Breast epithelium (tissue), 4 donors: Measurements from ENCODE around the gene TTLL10. TPM values are rescaled to one million over a fixed set of nuclear protein-coding genes. Genes with fewer than 3 reads are reported as not detected.
A peak's percentile ranks its signal among the peaks of the same experiment; 100 is the strongest.

ENCODE experiments used
- DNase-seq, 2 donors: peaks; one replicate each; pipeline ENCODE4 v3.0.0-alpha.2; 2019; ENCODE audit warnings: low spot score in 2 of 2
- H3K27ac ChIP-seq, 2 donors: fragments of 200-600 bp; sonication (generic) in 1 of 2; one replicate each; pipeline ENCODE4 v1.5.1; 2016 to 2019; ENCODE audit warnings: mild to moderate bottlenecking in 1 of 2
- H3K27me3 ChIP-seq, 2 donors: fragments of 200-600 bp; sonication (generic) in 1 of 2; one replicate each; pipeline versions ENCODE4 v1.5.1 to v1.6.0; 2017 to 2019; ENCODE audit warnings: control low read depth in 1 of 2, mild to moderate bottlenecking in 1 of 2
- H3K36me3 ChIP-seq: fragments of 200-600 bp; one replicate; pipeline ENCODE4 v1.5.1; 2019
- H3K4me1 ChIP-seq, 2 donors: fragments of 200-600 bp; sonication (generic); one replicate each; pipeline ENCODE4 v1.5.1; 2016 to 2019; ENCODE audit warnings: control low read depth in 1 of 2
- H3K4me3 ChIP-seq, 3 donors: fragments of 200-600 bp; sonication (generic); 1 replicate in 2 of 3; 2 replicates in 1 of 3; pipeline ENCODE4 v1.5.1; 2016 to 2019; ENCODE audit warnings: mild to moderate bottlenecking in 3 of 3, moderate library complexity in 2 of 3
- H3K9me3 ChIP-seq, 2 donors: fragments of 200-600 bp; sonication (generic) in 1 of 2; one replicate each; pipeline ENCODE4 v1.5.1; 2016 to 2019; ENCODE audit warnings: control low read depth in 1 of 2
- POLR2A ChIP-seq: fragments of 450-650 bp; IDR thresholded peaks from one replicate; pipeline ENCODE4 v1.6.1; 2016; ENCODE audit warnings: antibody characterized with exemption, mild to moderate bottlenecking, moderate library complexity
- POLR2AphosphoS5 ChIP-seq, 3 donors: sonication (generic); formaldehyde crosslinking; IDR thresholded peaks; one replicate each; pipeline ENCODE4 v1.6.1; 2017; ENCODE audit warnings: antibody characterized with exemption in 3 of 3
- intact Hi-C: fragments of 100-400 bp; cut with DNase I; formaldehyde crosslinking; loops from one replicate; pipeline ENCODE4 v1.15.1; 2023; ENCODE audit warnings: low total_unique reads
- total RNA-seq, 3 donors: library from RNA; depleted of rRNA; stranded (reverse); fragments of >200 nt; gene quantifications; one replicate each; pipeline ENCODE4 v1.1.0, GENCODE V29; 2016
- TF ChIP-seq, protein P1 (sequence below), 3 donors: fragments of 450-650 bp; IDR thresholded peaks; one replicate each; pipeline ENCODE4 v1.5.1; 2016 to 2017; ENCODE audit warnings: antibody characterized with exemption in 3 of 3, mild to moderate bottlenecking in 3 of 3, moderate library complexity in 3 of 3

The TTLL10 gene
- total RNA-seq, 3 donors from 2014 or later, result 0.15 to 0.33 (median 0.16) TPM

DNA sequence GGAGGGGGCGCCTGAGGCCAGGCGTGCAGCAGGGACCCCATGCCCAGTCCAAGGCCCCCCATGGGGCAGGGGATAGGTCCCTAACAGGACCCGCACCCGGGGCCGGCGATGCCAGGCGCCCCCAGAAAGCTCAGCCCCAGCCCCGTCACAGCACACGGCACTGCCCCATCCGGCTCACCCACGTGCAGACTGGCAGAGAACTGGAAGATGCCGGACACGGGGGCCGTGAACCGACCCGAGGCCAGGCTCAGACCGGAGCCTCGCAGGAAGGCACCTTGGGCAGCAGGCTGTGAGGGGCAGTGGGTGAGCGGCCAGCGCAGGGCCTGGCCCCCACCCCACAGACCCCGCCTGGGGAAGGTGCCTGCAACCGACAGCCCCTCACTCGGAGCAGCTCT lies 69.6 kb downstream of the TTLL10 start:
- H3K4me3 ChIP-seq, result no peak overlapping the region
- H3K27me3 ChIP-seq, result peaks cover 15 to 43% of the 10 kb centered on the region in 2 donors
- H3K27ac ChIP-seq, result no peak overlapping the region
- H3K9me3 ChIP-seq, result no peaks in the 10 kb centered on the region
- H3K36me3 ChIP-seq, result no peaks in the 10 kb centered on the region
- no peak for TF ChIP-seq POLR2AphosphoS5 (IDR thresholded peaks at IDR 0.05)
- H3K4me1 ChIP-seq, result peaks cover 0 to 15% of the 10 kb centered on the region in 2 donors
- intact Hi-C loops, result no loop called here
- DNase-seq, result no peak

DNA sequence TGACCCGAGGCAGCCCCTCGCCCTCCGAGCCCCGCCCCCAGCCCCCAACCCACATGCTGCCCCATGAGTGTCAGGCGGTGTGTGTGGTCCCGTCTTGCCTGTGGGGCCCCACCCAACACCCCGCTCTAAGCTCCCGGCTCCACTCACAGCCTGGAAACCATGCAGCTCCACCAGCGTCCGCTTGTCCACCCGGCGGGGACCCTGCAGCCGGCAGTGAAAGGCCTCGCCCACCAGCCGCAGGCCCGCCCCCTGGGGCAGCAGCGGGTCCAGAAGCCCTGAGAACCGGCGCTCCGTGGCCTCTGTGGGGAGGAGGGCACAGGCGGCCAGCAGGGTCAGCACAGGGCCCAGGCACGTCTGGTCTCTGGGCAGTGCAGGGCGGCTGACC lies 70.1 kb downstream of the TTLL10 start:
- Histone ChIP-seq H3K4me1 (peaks cover 0 to 15% of the 10 kb centered on the region in 2 donors), H3K27me3 (peaks cover 15 to 39% of the 10 kb centered on the region in 2 donors), H3K4me3 (no peak overlapping the region), H3K36me3 (no peaks in the 10 kb centered on the region), H3K27ac (no peak overlapping the region), H3K9me3 (no peaks in the 10 kb centered on the region)
- DNase-seq, result no peak
- TF ChIP-seq, protein P1, sequence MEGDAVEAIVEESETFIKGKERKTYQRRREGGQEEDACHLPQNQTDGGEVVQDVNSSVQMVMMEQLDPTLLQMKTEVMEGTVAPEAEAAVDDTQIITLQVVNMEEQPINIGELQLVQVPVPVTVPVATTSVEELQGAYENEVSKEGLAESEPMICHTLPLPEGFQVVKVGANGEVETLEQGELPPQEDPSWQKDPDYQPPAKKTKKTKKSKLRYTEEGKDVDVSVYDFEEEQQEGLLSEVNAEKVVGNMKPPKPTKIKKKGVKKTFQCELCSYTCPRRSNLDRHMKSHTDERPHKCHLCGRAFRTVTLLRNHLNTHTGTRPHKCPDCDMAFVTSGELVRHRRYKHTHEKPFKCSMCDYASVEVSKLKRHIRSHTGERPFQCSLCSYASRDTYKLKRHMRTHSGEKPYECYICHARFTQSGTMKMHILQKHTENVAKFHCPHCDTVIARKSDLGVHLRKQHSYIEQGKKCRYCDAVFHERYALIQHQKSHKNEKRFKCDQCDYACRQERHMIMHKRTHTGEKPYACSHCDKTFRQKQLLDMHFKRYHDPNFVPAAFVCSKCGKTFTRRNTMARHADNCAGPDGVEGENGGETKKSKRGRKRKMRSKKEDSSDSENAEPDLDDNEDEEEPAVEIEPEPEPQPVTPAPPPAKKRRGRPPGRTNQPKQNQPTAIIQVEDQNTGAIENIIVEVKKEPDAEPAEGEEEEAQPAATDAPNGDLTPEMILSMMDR (IDR thresholded peaks at IDR 0.05), result no peak
- TF ChIP-seq POLR2A (no peak), POLR2AphosphoS5 (IDR thresholded peaks at IDR 0.05) (no peak)
- intact Hi-C loops, result no loop called here

DNA sequence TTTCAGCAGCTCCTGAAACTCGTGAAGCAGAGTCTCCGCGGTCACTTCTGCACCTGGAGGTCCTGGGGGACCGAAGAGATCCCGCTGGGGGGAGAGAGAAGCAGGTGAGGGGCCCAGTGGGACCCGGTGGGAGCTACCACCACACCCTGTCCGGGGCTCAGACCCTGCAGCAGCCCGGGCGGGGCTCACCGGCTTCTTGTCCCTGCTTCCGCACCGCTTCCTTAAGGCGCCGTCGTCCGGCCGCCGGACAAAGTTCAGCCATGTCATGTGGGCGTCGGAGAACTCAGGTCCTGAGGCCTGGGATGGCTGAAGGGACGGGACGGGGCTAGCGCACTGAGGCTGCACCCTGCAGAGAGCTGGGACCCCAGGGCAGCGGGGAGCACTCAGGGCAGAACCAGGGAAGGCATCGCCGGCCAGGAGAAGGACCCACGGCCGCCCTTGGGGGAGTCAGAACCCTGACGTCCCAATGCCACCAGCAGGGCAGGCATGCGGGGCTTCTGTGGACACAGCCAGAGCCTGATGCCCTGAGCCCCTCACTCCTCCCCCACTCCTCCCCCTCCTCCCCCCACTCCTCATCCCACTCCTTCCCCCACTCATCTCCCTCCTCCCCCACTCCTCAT lies 70.6 kb downstream of the TTLL10 start:
- no peak overlapping the region for H3K27ac ChIP-seq
- no peak overlapping the region for H3K4me3 ChIP-seq
- H3K27me3 ChIP-seq, result peaks cover 11 to 35% of the 10 kb centered on the region in 2 donors
- H3K36me3 ChIP-seq, result no peaks in the 10 kb centered on the region
- H3K9me3 ChIP-seq, result no peaks in the 10 kb centered on the region
- peaks cover 0 to 14% of the 10 kb centered on the region in 2 donors for H3K4me1 ChIP-seq
- intact Hi-C loops, result no loop called here
- DNase-seq, result no peak
- no peak for TF ChIP-seq POLR2AphosphoS5 (IDR thresholded peaks at IDR 0.05)
- TF ChIP-seq POLR2A, result no peak
- TF ChIP-seq, protein P1 (IDR thresholded peaks at IDR 0.05), result no peak

DNA sequence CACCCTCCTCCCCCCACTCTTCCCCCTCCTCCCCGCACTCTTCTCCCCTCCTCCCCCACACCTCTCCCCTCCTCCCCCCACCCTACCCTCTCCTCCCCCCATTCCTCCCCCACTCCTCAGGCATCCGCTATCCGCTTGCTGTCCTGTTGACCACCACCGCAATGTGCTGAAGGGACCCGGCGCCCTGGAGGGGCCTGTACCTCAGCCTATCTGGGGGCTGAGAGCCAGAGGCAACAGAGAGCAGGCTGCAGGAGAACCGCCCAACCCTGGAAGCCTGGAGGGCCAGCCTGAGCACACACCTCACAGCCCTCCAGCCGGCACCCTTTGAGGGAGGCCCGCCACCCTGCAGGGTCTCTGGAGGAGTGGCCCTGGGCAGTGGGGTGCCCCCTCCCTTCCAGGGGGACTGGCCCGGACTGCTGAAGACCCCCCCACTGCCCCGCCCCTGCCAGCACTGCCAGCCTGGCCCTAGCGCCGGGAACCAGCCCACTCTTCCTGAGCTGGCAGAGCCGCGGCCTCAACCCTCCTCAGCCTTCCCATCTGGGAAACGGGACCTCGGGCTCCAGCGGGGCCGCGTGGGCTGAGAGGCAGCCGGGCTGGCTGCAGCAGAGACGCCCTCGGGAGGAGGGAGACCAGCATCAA lies 71.6 kb downstream of the TTLL10 start:
- intact Hi-C loops, result no loop called here
- TF ChIP-seq POLR2A, result no peak
- TF ChIP-seq, protein P1 (IDR thresholded peaks at IDR 0.05), result no peak
- TF ChIP-seq POLR2AphosphoS5 (IDR thresholded peaks at IDR 0.05), result no peak
- Histone ChIP-seq H3K27me3 (peaks cover 8 to 26% of the 10 kb centered on the region in 2 donors), H3K9me3 (no peaks in the 10 kb centered on the region), H3K4me3 (no peak overlapping the region), H3K27ac (no peak overlapping the region), H3K4me1 (peaks cover 0 to 8% of the 10 kb centered on the region in 2 donors), H3K36me3 (no peaks in the 10 kb centered on the region)
- DNase-seq, result no peak

DNA sequence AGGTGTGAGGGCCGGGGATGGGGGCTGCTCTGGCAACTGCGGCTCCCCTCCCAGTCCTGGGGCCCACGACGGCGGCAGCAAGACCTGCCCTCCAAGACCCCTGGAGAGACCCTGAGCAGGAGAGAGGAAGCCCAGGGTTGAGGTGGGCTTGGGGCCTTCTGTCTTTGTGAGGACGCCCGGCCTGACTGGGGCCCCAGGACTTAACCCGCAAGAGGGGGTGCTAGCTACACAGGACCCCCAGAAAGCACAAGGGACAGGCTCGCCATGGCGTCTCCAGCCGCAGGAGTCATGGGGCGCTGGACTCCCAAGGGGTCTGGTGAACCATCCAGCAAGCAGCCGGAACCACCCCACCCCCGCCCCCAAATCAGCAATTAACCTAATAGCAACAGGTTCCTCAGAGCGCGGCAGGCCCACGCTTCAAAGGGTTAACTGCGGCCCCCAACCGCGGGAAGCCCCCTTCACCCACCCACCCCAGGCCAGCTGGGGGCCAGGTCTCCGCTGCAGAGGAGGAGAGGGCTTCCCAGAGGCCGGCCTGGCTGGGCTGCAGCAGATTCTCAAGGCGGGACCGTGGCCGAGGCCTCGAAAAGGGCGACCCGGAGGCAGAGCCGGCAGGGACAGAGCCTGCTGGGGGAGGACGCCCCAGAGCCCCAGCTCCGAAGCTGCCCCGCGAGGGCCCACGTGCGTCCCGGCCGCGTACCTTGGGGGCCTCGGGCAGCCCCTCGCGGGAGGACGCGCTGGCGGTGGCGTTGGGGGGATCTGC lies 72.3 kb downstream of the TTLL10 start:
- Histone ChIP-seq H3K9me3 (no peaks in the 10 kb centered on the region), H3K27me3 (peaks cover 8 to 26% of the 10 kb centered on the region in 2 donors), H3K36me3 (no peaks in the 10 kb centered on the region), H3K4me3 (peak overlapping the region in 2 of 3 donors; percentile 15 to 51), H3K4me1 (peaks cover 0 to 8% of the 10 kb centered on the region in 2 donors), H3K27ac (no peak overlapping the region)
- no peak for DNase-seq
- intact Hi-C loops, result no loop called here
- TF ChIP-seq POLR2AphosphoS5 (IDR thresholded peaks at IDR 0.05) (no peak), POLR2A (no peak)
- TF ChIP-seq, protein P1 (IDR thresholded peaks at IDR 0.05), result no peak
